ENCODE measurements around the gene RAPGEF4. TPM values are rescaled to one million over a fixed set of nuclear protein-coding genes. Genes with fewer than 3 reads are reported as not detected.

The RAPGEF4 gene
- total RNA-seq, 2 experiments from 2014 or later: 1.1 TPM

DNA sequence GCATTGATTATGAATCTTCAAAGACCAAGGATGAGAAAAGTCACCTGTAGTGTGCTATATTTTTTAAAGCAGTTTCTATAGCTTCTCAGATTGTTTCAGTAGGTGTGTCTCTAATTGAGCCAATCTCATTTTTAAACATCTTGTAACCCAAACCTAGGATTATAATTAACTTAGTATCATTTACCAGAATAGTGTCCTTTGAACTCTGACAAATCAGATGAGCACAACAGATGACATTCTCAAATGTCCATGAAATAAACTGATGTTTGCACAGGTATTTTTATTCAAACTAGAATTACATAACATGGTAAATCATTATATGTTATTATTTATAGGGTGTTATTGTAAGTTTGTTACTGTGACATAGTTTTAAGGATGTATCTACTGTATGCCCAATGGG lies 213.9 kb downstream of the RAPGEF4 start:
- Mint-ChIP-seq H3K27ac (no peak overlapping the region), H3K4me3 (no peak overlapping the region), H3K4me1 (peaks cover 5% of the 10 kb centered on the region), H3K27me3 (no peaks in the 10 kb centered on the region), H3K9me3 (peaks cover 4% of the 10 kb centered on the region), H3K36me3 (no peaks in the 10 kb centered on the region)
- DNase-seq (no peak), ATAC-seq (ENCODE audit: low read depth) (no peak)
- POLR2A ChIA-PET: no interaction called here

DNA sequence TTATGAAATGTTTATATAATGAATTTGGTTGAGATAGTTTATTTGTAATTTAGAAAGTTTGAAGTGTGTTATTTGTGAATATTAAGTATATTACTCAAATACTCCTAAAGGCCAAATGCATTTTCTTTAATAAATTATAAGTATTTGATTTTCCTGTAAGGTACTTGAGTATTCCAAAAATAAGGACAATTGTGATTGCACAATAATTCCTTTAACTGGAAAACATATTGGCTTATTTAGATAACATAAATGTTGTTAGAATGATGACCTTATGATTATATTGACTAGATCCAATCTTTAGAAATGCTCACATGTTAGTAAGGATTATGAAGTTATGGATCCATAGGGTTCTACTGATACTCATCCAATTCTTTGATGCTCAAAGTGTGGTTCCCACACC lies 214.9 kb downstream of the RAPGEF4 start:
- ATAC-seq (ENCODE audit: low read depth) (no peak), DNase-seq (no peak)
- Mint-ChIP-seq H3K27me3 (no peaks in the 10 kb centered on the region), H3K4me1 (peaks cover 2% of the 10 kb centered on the region), H3K27ac (no peak overlapping the region), H3K9me3 (peaks cover 4% of the 10 kb centered on the region), H3K36me3 (no peaks in the 10 kb centered on the region), H3K4me3 (no peak overlapping the region)
- POLR2A ChIA-PET: no interaction called here

DNA sequence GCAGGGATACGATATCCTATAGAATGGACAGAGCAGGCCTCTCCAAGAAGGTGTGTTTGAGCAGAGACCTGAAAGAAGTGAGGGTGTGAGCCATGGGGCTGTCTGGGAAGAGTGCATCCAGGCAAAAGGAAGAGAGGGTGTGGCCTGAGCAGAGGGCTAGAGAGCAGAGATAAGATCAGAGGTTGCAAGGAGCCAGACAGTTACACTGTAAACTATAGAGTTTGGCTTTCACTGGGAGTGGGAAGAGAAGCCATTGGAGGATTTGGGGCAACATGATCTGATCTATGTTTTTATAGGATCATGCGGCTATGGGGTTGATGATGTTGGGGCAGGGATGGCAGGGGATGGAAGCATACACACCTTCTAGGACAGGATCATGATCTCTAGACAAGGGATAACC lies 215.9 kb downstream of the RAPGEF4 start:
- H3K27me3 Mint-ChIP-seq: no peaks in the 10 kb centered on the region
- ATAC-seq (ENCODE audit: low read depth) (no peak), DNase-seq (no peak)
- POLR2A ChIA-PET: no interaction called here
- no peak overlapping the region for H3K27ac Mint-ChIP-seq
- no peak overlapping the region for H3K4me3 Mint-ChIP-seq
- peaks cover 2% of the 10 kb centered on the region for H3K4me1 Mint-ChIP-seq
- H3K9me3 Mint-ChIP-seq: peaks cover 4% of the 10 kb centered on the region
- no peaks in the 10 kb centered on the region for H3K36me3 Mint-ChIP-seq

DNA sequence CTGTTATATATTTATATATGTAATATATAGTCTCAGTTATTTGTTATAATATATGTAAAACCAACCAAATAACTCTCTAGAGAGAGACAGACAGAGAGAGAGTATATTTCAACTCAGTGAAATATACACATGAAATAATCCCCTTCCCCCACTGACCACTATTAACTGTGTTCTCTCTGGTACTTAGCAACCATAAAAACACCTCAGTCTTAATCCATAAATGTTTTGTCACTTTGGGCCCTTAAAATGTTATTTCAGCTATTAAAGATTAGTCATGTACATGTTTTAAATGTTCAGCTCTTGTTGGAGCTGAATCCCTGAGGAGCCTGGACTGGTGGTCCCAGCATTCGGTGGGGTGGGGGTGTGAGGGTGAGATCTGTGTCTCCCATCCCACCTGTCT lies 217.8 kb downstream of the RAPGEF4 start:
- Mint-ChIP-seq H3K4me1 (peaks cover 2% of the 10 kb centered on the region), H3K27ac (no peak overlapping the region), H3K9me3 (no peaks in the 10 kb centered on the region), H3K4me3 (no peak overlapping the region), H3K36me3 (no peaks in the 10 kb centered on the region), H3K27me3 (no peaks in the 10 kb centered on the region)
- DNase-seq (no peak), ATAC-seq (ENCODE audit: low read depth) (no peak)
- POLR2A ChIA-PET: no interaction called here

DNA sequence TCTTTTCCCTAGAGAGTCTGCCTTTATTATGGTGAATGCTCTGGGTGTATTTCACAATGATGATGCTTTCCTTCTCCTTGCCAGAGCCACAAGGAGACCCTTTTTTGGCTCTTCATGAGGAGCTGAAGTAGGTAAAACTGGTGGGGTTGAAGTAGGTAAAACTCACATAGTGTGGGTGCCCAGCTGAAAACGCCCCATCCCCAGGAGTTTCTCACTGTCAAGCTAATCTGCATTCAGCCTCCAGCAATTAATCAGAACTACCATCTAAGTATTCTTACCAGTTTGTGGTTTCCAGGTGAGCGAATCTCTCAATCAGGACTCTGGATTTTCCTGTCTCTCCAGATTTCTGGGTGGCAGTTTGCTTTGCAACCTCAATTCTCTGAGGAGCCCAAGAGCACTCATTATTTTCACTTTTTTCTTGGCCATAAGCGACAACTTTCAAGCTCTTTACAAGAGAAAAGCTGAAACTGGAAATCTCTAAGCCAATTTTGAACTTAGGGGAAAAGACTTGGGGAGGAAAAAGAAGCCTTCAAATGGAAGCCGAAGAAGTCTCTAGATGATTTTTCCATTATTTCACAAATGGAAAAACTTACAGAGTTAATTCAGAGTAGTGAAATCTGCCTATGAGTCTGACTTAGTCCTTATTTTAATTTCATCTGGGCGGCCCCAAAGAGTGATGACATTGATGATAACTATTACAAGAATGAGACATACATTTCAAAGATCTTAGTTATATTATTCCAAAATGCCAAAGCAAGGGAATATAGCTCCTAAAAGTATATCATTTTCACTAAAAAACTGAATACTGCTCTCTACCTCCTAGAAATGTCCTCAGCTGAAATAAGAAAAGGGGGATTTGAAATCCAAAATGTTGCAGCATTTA lies 218.6 kb downstream of the RAPGEF4 start:
- H3K9me3 Mint-ChIP-seq: no peaks in the 10 kb centered on the region
- no peak for ATAC-seq (ENCODE audit: low read depth)
- H3K36me3 Mint-ChIP-seq: no peaks in the 10 kb centered on the region
- H3K27ac Mint-ChIP-seq: no peak overlapping the region
- DNase-seq: no peak
- no peak overlapping the region for H3K4me3 Mint-ChIP-seq
- H3K4me1 Mint-ChIP-seq: peaks cover 2% of the 10 kb centered on the region
- POLR2A ChIA-PET: no interaction called here
- peaks cover 2% of the 10 kb centered on the region for H3K27me3 Mint-ChIP-seq

DNA sequence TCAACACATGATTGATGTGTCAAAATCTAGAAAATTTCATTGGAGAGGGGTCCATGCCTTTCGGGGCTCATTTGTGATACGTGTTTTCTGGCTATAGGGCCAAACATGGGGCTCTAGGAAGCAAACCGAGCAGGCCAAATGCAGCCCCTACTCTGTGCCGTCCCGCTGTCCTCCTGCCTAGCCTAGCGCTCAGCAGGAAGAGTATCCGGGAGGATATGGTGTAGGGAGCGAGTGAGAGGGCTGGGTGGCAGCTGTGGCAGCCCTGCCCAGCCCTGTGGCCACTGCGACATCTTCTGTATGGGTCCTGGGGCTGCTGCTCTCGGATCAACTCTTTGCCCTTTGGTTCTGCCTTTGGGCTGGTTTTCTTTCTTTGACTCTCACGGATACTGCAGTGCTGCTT lies 219.9 kb downstream of the RAPGEF4 start:
- Mint-ChIP-seq H3K4me1 (peaks cover 2% of the 10 kb centered on the region), H3K27me3 (peaks cover 2% of the 10 kb centered on the region), H3K4me3 (no peak overlapping the region), H3K9me3 (no peaks in the 10 kb centered on the region), H3K27ac (no peak overlapping the region), H3K36me3 (no peaks in the 10 kb centered on the region)
- POLR2A ChIA-PET: no interaction called here
- ATAC-seq (ENCODE audit: low read depth): no peak
- DNase-seq: no peak

DNA sequence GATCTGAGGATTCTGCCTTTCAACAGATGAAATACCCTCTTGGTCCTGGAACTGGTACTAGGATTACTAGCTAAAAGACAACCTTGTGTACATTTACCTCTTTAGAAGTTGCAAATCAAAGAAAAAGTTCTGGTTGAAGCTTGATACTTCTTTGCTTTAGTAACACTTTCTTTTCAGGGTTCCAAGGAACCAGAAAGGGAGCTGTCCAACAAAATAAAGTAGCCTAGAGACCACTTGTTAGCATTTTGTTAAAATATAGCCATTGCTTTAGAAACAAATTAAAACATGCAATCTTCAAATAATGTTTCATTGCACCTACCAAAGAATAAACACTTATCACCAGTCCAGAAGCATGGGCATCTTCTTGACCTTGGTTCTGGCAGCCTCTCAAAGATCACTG lies 222.1 kb downstream of the RAPGEF4 start:
- H3K27me3 Mint-ChIP-seq: peaks cover 2% of the 10 kb centered on the region
- no peak overlapping the region for H3K4me3 Mint-ChIP-seq
- peaks cover 8% of the 10 kb centered on the region for H3K4me1 Mint-ChIP-seq
- peaks cover 7% of the 10 kb centered on the region for H3K36me3 Mint-ChIP-seq
- H3K27ac Mint-ChIP-seq: no peak overlapping the region
- H3K9me3 Mint-ChIP-seq: peaks cover 6% of the 10 kb centered on the region
- DNase-seq (no peak), ATAC-seq (ENCODE audit: low read depth) (no peak)
- POLR2A ChIA-PET: no interaction called here

DNA sequence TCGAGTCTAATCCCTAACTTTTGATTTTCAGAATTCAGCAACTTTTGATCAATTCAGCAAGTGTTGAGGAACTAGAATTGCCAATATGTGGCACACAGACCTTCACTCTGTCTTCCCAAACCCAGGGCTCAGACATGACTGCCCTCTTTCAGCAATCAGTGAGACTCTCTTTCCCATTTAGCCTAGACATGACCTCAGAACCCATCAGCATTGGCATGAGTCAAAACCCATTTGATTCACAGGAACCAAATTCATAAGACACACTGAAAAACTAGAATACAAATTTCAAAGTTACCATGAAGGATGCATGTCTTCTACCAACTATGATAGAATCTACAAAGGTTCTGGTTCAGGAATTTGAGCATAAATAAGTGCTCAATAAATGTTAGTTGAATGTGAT lies 226.4 kb downstream of the RAPGEF4 start:
- POLR2A ChIA-PET: no interaction called here
- H3K9me3 Mint-ChIP-seq: peaks cover 7% of the 10 kb centered on the region
- no peak overlapping the region for H3K27ac Mint-ChIP-seq
- H3K4me3 Mint-ChIP-seq: no peak overlapping the region
- H3K36me3 Mint-ChIP-seq: peaks cover 8% of the 10 kb centered on the region
- H3K27me3 Mint-ChIP-seq: peaks cover 2% of the 10 kb centered on the region
- ATAC-seq (ENCODE audit: low read depth) (no peak), DNase-seq (no peak)
- H3K4me1 Mint-ChIP-seq: peaks cover 10% of the 10 kb centered on the region

DNA sequence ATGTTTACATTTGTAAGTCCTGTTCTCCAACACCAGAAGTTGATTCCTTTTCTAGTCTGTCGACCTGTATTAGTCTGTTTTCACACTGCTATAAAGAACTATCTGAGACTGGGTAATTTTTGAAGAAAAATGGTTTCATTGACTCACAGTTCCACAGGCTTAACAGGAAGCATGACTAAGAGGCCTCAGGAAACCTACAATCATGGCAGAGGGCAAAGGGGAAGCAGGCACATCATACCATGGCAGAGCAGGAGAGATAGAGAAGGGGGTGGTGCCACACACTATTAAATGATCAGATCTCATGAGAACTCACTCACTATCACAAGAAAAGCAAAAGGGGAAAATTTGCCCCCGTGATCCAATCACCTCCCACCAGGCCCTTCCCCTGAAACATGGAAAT lies 227.2 kb downstream of the RAPGEF4 start:
- Mint-ChIP-seq H3K9me3 (peaks cover 7% of the 10 kb centered on the region), H3K4me3 (no peak overlapping the region), H3K27ac (no peak overlapping the region), H3K4me1 (peaks cover 10% of the 10 kb centered on the region), H3K27me3 (peaks cover 2% of the 10 kb centered on the region), H3K36me3 (peaks cover 8% of the 10 kb centered on the region)
- POLR2A ChIA-PET: no interaction called here
- no peak for ATAC-seq (ENCODE audit: low read depth)
- DNase-seq: no peak

DNA sequence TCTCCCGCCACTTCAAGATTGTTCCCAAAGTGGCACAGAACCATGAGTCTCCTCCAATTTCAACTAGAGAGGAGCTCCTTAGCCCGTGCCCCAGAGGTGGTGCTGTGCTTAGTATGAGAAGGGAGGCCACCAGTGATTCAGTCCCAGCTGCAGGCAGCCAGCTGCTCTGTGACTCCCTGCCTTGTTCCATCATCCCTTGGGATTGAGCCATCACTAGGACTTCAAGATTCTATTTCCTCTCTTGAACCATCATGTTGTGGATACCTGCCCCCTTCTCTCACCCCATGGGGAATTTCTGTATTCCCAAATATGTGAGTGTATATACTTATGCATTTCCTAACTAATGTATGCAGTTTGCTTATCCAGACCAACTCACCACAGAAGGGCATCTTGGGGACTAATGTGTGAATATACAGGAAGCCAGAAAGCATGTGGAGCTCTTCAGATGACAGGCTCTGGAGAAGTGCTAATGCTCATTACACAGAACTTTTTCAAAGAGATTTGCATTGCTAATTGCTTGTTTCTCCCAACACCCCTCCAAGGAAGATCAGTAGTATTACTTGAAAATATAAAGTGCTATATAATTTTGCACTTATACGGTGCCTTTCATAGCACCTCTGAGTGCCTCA lies 229.0 kb downstream of the RAPGEF4 start:
- Mint-ChIP-seq H3K4me3 (no peak overlapping the region), H3K4me1 (peaks cover 10% of the 10 kb centered on the region), H3K27me3 (no peaks in the 10 kb centered on the region), H3K9me3 (peaks cover 7% of the 10 kb centered on the region), H3K27ac (no peak overlapping the region), H3K36me3 (peaks cover 8% of the 10 kb centered on the region)
- ATAC-seq (ENCODE audit: low read depth) (no peak), DNase-seq (no peak)
- POLR2A ChIA-PET: no interaction called here

DNA sequence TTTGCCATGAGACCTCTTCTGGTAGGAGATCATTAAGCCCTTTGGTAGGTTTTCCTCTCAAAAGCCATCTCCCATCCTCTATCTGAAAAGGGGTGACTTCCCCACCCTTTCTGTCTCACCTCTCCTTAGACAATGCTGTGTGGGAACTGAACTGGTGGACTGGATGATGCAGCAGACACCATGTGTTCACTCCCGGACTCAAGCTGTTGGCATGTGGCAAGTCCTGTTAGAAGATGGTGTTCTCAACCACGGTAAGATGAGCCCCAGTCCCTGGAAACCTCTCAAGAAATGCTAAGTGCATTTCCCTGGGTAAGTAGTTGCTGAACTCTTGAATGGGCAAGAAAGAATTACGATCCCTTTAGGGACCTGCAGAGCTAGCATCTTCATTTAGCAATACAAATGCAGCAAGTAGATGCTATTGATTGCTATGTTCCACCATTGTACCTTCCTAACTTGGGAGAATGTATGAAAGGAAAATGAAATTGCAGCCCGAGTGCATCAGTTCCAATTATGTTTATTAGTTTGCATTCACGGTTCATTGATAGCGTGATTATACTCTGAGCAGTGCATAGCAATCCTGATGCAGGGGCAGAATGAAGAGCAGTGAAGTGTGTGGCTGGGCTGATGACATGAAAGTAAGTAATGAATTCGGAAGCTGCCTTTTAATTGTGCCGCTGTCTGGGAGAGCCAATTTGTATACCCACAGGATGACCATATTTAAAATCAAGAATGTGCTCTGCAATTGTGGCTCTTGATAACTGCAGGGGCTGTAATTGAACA lies 230.0 kb downstream of the RAPGEF4 start:
- Mint-ChIP-seq H3K9me3 (peaks cover 7% of the 10 kb centered on the region), H3K4me1 (peaks cover 16% of the 10 kb centered on the region), H3K27me3 (no peaks in the 10 kb centered on the region), H3K27ac (no peak overlapping the region), H3K4me3 (no peak overlapping the region), H3K36me3 (peaks cover 8% of the 10 kb centered on the region)
- ATAC-seq (ENCODE audit: low read depth) (no peak), DNase-seq (no peak)
- POLR2A ChIA-PET: no interaction called here

DNA sequence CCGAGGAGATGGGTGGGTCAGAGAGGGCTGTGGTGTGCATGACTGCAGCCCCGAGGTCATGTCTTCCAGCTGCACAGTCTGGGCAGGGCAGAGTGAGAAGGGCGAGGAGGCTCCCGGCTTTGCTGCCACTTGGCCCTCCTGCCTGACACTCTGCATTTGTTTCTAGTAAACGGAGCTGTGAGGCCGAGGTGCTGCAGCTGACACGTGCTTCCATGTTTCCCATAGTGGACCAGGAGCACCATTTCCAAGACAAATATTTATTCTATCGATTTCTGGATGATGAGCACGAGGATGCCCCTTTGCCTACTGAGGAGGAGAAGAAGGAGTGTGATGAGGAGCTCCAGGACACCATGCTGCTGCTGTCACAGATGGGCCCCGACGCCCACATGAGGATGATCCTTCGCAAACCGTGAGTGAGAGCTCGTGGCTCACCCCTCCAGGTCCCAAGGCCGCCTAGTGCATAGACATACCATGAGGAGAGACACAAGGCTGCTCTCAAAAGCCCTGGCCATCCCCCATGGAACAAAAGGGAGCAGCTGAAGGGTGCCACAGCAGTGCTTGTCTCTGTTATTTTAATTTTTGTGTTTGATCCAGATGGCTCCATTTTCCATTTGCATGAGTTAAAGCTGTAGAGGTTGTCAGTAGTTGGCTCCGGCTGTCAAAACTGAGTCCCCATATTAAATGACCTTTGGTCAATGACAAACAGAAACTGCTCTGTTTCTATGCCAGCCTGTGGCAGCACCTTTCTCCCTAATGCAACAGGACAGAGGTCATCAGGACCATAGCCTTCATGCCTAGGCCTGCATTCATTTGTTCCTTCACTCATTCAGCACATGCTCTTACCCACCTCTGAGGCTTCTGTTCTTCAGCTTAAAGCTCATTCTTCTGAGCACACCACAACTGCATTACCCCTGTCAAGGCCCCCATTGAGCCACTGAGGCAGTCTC lies 231.7 kb downstream of the RAPGEF4 start:
- H3K4me1 Mint-ChIP-seq: peaks cover 18% of the 10 kb centered on the region
- peaks cover 5% of the 10 kb centered on the region for H3K9me3 Mint-ChIP-seq
- no peak for DNase-seq
- no peak for ATAC-seq (ENCODE audit: low read depth)
- H3K27me3 Mint-ChIP-seq: no peaks in the 10 kb centered on the region
- H3K36me3 Mint-ChIP-seq: peaks cover 6% of the 10 kb centered on the region
- H3K27ac Mint-ChIP-seq: no peak overlapping the region
- POLR2A ChIA-PET: no interaction called here
- no peak overlapping the region for H3K4me3 Mint-ChIP-seq

DNA sequence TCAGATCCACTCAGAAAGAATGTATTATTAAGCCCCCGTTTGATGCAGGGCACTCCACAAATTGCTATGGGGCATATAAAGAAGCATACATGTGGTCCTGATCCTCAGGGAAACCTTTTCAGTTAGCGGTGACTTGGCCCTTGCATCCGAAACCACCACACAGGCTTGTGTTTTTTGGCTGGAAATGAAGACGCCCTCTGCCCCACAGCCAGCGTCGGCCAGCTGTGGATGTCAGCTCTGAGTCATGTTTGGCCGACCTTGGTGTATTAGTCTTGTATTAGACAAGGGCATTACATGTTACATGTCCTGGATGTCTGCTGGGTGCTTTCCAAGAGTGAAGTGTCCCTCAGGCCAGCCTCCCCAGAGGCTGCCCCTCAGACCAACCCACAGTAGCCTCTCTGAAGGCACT lies 232.4 kb downstream of the RAPGEF4 start:
- Mint-ChIP-seq H3K4me3 (no peak overlapping the region), H3K27me3 (no peaks in the 10 kb centered on the region), H3K9me3 (no peaks in the 10 kb centered on the region), H3K27ac (no peak overlapping the region), H3K36me3 (no peaks in the 10 kb centered on the region), H3K4me1 (peaks cover 12% of the 10 kb centered on the region)
- DNase-seq (no peak), ATAC-seq (ENCODE audit: low read depth) (no peak)
- POLR2A ChIA-PET: no interaction called here

All from activated naive CD8-positive, alpha-beta T cell treated with anti-CD3 and anti-CD28 coated beads, Interleukin-2, amount 10 ng/mL, durations not matched to agents 7 days and 5 days (primary cell).